HG02588 (cell line): ENCODE measurements around the gene CUX1.

Experiments
- ATAC-seq: cut with Tn5 transposase; IDR thresholded peaks from one replicate; pipeline ENCODE4 v1.9.1; 2021; ENCODE audit warnings: mild to moderate bottlenecking, moderate library complexity; ENCODE audit not compliant: unreplicated experiment

CUX1 gene

DNA sequence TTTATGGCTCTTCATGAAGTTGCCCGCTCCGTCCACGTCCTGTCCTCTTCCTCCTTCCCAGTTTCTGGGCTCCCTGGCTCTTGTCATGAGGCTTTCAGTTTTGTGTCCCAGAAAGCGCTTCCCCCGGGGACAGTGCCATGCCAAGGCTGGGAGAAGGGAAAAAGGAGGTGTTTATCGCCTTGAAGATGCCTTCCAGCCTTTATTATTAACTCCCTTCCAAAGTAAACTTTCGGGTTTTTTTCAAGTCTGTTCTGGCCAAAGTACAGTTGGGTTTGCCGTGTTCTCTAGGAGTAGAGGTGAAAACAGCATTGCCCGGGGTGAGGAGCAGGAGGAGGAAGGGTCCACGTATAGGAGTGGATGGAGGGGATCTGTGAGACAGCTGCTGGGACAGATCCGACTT, 117.2 kb downstream of the CUX1 start:
- ATAC-seq = no peak

DNA sequence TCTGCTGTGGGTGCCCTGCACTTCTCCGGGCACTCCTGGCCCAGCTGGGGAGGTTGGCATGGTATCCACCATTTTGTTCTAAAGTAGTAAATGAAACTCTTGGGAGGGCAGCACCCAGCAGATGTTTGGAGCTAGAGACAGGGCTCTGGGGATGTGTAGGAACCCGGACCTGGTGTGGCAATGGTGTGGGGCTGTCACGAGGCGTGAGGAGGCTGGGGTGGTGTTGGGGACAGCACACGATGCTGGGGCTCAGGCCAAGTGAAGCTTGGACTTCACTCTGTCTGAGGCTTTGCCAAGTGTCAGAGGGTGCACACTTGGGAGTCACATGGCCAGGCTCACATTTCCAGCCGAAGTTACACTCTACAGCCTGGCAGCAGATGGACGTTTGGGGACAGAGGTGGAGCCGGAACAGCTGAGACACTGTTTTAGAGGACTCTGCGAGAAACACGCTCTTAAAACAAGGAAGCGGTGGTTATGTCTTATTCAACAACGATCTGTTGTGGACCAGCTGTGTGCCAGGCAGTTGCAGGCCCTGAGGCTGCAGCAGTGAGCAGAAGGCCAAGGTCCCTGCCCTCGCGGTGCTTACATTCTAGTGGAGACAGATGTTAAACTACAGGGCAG, 118.2 kb downstream of the CUX1 start:
- ATAC-seq = no peak

DNA sequence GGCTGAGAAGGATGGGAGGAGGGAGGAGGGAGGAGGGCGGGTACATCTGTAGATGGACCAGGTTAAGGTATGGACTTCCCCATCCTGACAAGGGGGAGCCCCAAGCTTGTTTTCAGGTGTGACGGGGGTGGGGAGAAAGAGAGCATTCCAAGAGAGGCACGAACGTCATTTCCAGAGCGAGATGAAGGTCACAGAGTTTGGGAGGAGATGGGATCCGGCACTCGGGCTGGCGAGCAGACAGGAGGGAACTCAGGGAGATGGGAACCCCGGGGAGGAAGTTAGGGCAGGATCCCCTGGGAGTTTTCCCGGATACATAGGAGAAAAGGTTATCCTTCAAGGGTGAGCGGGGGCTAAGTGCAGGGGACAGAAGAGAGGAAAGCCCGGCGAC, 118.8 kb downstream of the CUX1 start:
- no peak for ATAC-seq

DNA sequence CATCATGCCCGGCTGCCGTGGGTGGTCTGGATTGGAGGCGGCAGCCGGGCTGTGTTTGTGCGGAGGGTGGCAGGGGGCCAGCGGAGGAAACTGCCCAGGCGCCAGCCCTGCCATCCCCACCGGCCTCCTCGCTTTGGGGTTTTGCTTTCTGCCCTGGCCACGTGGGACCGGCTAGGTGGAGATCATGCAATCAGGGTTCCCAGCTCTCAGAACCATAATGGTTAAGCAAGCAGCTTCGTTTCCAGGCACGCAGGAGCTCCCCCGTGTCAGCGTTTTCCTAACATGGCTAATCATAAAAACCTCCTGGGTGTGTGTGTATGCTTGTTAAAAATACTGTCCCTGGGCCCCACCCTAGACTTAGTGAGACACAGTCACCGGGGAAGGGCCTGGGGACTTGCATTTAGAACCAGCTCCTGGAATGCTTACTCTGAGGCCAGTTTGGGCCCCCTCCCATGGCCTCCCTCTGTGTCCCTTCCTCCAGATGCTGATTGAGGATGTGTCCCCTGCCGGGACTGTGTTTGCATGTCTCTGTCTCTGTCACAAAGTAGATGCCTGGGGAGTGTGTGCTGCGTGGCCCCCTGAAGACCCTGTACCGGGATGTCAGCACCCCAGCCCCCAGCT, 119.3 kb downstream of the CUX1 start:
- ATAC-seq = no peak

DNA sequence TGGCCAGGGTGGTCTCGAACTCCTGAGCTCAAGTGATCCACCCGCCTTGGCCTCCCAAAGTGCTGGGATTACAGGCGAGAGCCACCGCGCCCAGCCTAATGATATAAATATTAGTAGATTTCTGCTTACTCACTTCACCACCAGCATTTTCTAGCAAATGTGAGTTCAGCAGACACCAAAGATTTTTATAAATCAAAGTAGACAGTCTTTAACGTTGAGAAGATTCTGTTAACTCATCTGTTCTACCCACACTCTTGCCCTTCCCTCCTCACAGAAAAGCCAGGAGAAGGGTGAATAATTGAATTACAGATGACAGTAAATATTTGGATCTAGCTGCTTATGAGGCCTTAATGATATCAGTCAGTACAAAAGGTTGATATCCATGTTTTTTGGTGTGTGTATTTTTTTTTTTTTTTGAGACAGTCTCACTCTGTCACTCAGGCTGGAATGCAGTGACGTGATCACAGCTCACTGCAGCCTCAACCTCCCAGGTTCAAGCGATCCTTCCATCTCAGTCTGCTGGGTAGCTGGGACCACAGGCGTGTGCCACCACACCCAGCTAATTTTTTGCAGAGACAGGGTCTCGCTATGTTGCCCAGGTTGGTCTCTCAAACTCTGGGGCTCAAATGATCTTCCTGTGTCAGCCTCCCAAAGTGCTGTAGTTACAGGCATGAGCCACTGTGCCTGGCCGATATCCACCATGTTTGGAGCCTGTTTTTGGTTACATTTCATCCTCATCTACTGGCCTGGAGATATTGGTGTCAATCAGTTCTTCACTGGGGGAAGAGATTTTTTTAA, 120.5 kb downstream of the CUX1 start:
- ATAC-seq = no peak

DNA sequence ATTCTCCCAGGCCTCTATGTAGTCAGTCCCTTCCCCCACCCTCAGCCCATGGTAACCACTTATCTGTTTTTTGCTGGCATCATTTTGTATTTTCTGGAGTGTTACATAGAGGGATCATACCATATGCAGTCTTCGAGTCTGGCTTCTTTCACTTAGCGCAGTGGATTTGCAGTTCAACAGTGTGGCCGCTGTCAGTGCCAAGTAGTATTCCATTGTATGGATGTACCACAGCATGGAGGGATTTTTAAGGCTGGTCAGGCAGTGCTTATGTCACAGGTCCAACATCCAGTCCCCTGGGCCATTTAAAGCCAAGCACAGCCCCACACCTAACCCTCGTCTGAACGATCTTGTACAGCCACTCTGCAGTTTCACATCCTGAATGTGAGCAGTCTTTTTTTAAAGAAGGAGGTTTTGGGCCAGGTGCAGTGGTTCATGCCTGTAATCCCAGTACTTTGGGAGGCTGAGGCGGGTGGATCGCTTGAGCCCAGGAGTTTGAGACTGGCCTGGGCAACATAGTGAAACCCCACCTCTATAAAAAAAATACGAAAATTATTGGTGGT, 121.8 kb downstream of the CUX1 start:
- no peak for ATAC-seq

DNA sequence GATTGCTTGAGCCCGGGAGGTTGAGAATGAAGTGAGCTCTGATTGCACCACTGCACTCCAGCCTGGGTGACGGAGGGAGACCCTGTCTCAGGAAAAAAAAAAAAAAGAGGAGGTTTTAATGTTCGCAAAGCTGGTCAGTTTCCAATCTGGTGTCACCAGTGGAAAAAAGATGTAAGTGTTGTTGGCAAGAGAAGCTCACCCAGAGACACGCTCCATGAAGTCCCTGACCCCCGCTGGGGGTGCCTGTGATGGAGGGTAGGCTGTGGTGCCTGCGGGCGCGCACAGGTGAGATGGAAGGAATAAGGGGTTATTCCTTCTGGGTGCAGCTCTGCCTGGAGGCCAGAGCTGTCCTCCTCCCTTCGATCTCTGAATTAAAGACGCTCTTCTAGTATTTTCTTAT, 122.7 kb downstream of the CUX1 start:
- ATAC-seq = no peak

DNA sequence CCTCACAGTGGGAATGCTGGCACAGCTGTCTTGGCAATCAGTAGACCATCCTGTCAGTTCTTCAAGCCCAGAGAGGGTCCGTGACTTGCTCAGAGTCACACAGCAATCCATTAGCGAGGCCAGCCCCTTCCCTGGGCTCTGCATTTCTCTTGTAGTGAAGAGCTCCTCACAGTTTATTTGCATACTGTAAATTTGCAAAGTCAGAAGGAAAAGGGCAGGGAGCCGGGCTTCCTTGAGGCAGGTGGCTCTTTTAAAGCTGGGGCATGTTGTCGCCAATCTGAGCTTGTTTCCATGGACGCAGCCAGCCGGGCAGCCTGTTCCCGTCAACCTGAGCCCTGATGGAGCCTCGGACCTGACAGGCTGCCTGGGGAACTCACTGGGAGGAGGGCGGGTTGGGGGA, 123.4 kb downstream of the CUX1 start:
- ATAC-seq = no peak

DNA sequence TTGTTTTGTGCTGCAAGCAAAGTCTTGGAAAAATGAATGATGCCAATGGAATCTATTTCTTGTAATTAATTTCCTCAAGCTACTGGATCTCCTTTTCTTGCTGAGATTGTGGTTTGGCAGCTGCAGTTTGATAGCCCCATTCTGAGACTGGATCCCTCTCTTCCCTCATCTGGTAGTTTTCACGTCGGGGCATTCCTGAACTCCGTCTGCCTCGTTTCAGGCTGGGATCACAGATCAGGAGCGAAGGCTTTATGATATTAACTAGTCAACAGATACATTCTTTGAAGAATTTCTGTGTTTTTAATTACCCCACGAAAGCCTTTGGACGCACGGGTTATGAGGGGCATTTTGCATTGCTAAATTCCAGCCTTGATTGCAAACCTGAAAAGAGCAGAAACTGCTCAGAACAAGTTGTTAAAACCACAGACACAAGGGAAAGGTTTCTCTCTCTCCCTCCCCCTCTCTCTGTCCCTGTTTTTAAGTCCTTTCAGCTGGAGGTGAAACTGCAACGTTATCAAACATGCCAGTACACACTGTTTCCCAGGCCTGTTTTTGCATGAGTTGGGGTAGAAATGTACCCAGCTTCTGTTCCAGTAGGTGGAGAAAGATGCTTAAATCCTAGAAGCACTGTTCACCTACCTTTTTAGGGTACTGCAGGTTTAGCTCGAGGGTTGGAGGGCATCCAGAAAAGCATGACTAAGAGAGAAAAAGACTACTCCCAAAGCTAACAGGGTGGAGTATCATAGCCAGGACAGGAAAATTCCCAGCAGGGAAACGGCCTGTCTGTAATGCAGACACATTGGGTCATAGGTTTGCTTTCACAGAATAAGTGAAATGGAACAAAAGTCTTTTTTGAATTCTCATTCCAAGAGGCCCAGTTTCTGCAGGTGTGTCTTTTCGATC, 124.3 kb downstream of the CUX1 start:
- no peak for ATAC-seq

DNA sequence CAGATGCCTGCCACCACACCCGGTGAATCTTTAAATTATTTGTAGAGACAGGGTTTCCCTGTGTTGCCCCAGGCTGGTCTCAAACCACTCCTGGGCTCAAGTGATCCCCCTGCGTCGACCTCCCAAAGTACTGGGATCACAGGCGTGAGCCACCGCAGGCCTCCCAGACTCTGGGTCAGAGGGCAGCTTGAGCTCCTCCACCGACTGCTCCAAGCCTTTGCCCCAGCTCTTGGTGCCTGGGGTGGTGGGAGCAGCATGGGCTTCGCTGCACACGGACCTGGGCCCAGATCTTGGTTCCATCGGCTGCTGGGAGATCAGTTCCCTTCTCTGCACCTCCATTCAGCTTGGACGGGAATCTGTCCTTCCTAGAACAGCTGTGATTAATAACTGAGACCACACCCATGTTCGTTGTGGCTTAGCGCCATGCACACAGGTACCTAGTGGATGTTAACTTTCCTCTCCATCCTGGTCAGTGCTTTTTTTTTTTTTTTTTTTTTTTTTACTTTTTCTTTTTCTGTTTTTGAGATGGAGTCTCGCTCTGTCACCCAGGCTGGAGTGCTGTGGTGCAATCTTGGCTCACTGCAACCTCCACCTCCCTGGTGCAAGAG, 125.3 kb downstream of the CUX1 start:
- no peak for ATAC-seq

DNA sequence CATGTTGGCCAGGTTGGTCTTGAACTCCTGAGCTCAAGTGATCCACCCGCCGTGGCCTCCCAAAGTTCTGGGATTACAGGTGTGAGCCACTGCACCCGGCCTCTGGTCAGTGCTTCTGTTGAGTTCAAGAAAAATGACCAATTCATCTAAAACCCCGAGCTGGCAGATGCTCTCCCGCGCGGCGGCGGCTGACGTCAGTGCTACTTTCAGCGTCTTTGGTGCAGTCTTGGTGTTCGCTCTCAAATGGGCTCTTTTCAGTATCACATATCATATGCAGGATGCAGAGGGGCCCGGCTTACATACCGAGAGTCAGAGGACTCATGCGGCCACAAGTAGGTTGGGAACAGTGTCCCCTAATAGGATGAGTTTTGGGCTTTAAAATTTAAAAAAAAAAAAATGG, 125.9 kb downstream of the CUX1 start:
- no peak for ATAC-seq

DNA sequence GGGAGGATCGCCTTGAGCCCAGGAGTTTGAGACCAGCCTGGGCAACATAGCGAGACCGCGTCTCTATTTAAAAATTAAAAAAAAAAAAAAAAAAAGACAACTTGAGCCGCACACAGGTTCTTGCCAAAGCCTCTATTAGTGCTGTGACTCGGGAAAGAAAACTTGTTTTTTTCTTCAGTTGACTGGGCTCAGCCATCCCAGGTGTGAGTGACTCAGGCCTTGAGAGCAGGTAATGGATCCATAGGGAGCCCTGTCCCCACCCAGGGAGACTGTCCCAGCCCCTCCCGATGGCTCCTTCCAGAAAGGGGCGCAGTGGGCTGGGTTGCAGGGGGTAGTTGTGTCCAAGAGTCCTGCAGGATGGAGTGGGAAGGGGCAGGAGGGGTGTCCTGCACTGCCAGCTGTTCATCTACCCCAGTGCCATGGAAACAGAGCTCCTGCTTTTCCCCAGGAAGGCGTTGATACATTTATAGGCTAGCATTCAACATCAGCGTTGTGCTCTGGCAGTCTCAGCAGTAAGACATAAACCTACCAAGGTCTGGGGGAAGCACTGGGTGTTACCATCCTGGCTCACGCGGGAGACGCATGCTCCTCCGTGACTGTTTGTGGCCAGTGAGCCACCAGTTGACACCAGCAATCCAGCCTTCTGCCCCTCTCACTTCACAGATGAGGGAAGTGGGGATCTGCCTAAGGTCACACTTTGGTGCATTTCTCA, 126.6 kb downstream of the CUX1 start:
- ATAC-seq = no peak

DNA sequence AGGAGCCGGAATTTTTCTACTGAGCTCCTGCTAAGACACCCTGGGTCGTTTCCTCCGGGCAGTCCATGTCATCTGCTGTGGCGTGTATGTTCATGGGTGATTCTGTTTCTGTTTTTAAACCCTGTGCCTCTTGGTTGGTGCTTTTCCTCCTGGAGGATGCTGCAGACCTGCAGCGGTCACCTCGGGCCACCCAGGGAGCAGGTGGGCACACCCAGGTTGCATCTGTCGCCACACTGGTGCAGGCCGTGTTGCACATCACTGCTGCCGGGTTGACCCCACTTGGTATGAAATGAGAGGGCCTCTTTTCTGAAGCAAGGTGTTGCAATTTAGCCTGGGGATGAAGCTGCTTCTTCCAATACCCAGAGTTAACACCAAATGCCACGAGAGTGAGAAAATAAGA, 127.2 kb downstream of the CUX1 start:
- no peak for ATAC-seq

DNA sequence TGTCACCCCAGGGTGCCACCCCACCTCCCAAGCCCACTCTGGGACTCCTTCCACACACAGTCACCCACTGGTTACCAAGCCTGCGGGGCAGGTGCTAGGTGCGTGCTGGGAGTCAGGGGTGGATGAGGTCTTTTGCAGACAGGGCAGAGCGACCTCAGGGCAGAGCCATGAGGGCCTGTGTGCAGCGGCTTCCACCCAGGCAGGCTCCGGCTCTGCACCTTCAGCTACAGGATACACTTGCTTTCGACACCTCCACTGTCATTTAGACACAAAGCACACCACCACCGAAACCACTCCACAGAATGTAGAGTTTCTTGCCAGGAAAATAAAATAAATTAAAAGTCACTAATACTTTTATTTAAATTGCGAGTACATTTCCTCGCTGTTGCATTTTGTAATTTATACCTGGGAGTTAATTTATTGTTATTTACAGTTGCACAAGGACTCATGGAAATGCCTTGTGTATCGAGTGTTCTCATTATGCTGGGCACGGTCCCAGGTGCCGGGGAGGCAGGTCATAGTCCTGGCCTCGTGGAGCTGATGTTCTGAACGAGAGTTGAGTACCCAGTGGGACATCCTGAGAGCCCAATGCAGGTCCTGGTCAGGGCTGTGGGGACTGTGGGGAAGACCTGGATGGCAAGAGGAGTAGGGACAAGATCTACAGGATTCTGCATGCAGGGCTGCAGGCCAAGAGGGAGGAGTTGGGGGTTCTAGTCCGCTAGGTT, 127.8 kb downstream of the CUX1 start:
- no peak for ATAC-seq

DNA sequence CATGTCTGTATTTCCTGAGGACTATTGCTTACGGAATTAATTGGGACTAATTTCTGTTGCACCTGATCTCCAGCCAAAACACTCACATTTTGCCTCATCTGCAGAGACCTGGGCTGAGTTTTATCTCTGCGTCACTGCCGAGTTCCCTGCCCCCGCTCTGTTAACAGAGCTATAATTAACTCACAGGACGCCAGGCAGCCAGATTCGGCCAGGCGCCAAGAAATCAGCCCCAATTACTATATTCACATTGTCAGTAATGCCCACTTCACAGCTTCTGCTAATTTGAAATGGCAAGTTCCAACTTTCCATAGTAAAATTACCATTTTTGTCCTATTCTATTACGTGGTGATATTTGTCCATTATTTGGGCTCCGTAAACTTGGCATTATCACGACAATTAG, 130.5 kb downstream of the CUX1 start:
- ATAC-seq = no peak

DNA sequence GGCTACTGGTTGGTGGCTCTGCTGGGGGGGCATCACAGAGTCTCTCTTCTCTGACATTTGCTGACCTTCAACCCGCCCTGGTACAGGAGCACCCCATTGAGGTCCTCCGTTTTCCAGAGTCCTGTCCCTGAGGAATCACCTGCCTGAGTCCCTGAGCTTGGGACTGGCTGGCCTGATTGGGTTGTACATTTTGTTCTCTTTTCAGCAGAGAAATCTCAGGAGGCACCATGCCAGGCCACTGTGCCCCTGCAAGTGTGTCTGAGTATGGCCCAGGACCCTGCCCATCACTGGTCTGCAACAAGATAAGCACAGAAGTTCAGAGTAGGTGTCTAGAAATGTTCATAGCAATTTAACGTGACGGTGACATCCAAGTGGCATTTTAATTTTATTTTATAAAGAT, 131.2 kb downstream of the CUX1 start:
- ATAC-seq = no peak

DNA sequence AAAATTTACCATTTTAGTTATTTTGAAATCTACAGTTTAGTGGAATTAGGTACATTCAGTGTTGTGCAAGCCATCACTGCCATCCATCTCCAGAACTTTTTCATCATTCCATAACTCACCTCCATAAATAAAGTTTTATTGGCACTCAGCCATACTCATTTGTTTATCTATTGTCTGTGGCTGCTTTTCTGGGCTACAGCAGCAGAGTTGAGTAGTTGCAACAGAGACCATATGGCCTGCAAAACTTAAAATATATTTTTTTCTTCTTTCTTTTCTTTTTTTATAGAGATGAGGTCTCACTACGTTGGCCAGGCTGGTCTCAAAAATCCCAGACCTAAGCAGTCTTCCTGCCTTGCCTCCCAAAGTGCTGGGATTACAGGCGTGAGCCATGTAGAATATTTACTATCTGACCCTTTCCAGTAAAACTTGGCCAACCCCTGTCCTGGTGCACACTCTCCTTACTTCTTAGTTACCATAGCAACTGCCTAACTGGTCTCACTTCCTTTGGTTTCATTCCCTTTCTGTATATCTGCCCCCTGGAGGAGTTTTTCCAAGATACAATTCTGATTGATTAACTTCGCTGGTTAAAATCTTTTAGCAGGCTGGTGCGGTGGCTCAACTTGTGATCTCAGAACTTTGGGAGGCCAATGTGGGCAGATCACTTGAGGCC, 133.2 kb downstream of the CUX1 start:
- no peak for ATAC-seq

DNA sequence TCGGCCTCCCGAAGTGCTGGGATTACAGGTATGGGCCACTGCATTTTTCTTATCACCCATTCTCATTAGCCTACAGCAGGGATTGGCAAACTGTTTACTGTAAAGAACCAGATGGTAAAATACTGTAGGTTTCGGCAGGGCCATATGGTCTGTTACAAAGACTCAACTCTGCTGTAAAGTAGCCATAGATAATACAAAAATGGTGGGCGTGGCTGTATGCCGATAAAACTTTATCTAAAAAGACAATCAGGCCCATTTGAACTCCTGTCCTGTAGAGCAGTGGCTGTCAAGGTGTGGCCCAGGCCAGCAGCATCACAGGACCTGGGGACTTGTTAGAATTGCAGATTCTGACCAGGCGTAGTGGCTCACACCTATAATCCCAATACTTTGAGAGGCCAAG, 134.3 kb downstream of the CUX1 start:
- ATAC-seq = no peak
